SK-N-SH (cell line): ENCODE data around the gene SCAPER.

ENCODE experiments used
- ELF1 ChIP-seq: IDR thresholded peaks from 2 replicates; pipeline ENCODE4 v1.4.0; 2012
- EP300 ChIP-seq, 2 experiments: IDR thresholded peaks; 2 replicates each; pipeline versions ENCODE4 v1.4.0 to v1.6.1; 2012; ENCODE audit warnings: borderline replicate concordance in 1 of 2, low read depth in 1 of 2, low read length in 1 of 2
- FOSL2 ChIP-seq: IDR thresholded peaks from 2 replicates; pipeline ENCODE4 v1.4.0; 2012; ENCODE audit warnings: low read depth, mild to moderate bottlenecking, moderate library complexity, borderline replicate concordance
- FOXM1 ChIP-seq: IDR thresholded peaks from 2 replicates; pipeline ENCODE4 v1.4.0; 2012; ENCODE audit warnings: low read depth, mild to moderate bottlenecking
- GABPA ChIP-seq: IDR thresholded peaks from 2 replicates; pipeline ENCODE4 v1.4.0; 2012; ENCODE audit warnings: low read depth, mild to moderate bottlenecking
- MAX ChIP-seq: IDR thresholded peaks from 2 replicates; pipeline ENCODE4 v1.4.0; 2012; ENCODE audit warnings: low read depth
- REST ChIP-seq: IDR thresholded peaks from 2 replicates; pipeline ENCODE4 v1.6.1; 2012; ENCODE audit warnings: mild to moderate bottlenecking, low read depth, low read length, moderate library complexity
- TCF12 ChIP-seq: IDR thresholded peaks from 2 replicates; pipeline ENCODE4 v1.4.0; 2012
- USF2 ChIP-seq: fragments of 150-350 bp; IDR thresholded peaks from 2 replicates; pipeline ENCODE4 v1.6.1; 2017; ENCODE audit warnings: antibody characterized with exemption, low read length, low read depth, borderline replicate concordance
- TF ChIP-seq, protein P1 (sequence below): fragments of 200-600 bp; sonication (generic); IDR thresholded peaks from 2 replicates; pipeline ENCODE4 v1.6.1; 2017; ENCODE audit warnings: antibody characterized with exemption, mild to moderate bottlenecking, moderate library complexity

- TF ChIP-seq, protein P1, sequence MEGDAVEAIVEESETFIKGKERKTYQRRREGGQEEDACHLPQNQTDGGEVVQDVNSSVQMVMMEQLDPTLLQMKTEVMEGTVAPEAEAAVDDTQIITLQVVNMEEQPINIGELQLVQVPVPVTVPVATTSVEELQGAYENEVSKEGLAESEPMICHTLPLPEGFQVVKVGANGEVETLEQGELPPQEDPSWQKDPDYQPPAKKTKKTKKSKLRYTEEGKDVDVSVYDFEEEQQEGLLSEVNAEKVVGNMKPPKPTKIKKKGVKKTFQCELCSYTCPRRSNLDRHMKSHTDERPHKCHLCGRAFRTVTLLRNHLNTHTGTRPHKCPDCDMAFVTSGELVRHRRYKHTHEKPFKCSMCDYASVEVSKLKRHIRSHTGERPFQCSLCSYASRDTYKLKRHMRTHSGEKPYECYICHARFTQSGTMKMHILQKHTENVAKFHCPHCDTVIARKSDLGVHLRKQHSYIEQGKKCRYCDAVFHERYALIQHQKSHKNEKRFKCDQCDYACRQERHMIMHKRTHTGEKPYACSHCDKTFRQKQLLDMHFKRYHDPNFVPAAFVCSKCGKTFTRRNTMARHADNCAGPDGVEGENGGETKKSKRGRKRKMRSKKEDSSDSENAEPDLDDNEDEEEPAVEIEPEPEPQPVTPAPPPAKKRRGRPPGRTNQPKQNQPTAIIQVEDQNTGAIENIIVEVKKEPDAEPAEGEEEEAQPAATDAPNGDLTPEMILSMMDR = no peak
- TF ChIP-seq EP300 (IDR thresholded peaks at IDR 0.05; ENCODE audit: borderline replicate concordance in 1 of 2, low read depth in 1 of 2, low read length in 1 of 2) = no peak
- no peak for TF ChIP-seq REST
- TF ChIP-seq GABPA = no peak
- TF ChIP-seq ELF1 = no peak
- no peak for TF ChIP-seq MAX
- TF ChIP-seq USF2 = no peak
- TF ChIP-seq FOSL2 = no peak
- TF ChIP-seq TCF12 = no peak
- no peak for TF ChIP-seq FOXM1
Measured at GRCh38 chr15:76503804-76504203, 401.3 kb downstream of the SCAPER start.
